Measurements from ENCODE around the gene FAM169A. TPM values are rescaled to one million over a fixed set of nuclear protein-coding genes. Genes with fewer than 3 reads are reported as not detected.
"Not testable (repeated sequence)": the region's sequence is repeated elsewhere in the genome, so short reads cannot be mapped to it uniquely, and the experiment has no call there.

FAM169A gene
- total RNA-seq, 2 donors from 2014 or later = 1.1 to 2.2 TPM

GRCh38 chr5:74873525-74874249, 7.5 kb upstream of the FAM169A start:
- Histone ChIP-seq H3K27me3 (replicated peaks; ENCODE audit: insufficient read depth) (no peaks in the 10 kb centered on the region), H3K4me3 (no peak overlapping the region), H3K36me3 (no peaks in the 10 kb centered on the region), H3K27ac (no peak overlapping the region), H3K9me3 (no peaks in the 10 kb centered on the region), H3K4me1 (ENCODE audit: control insufficient read depth in 1 of 2, low read depth in 2 of 2) (no peaks in the 10 kb centered on the region)
- TF ChIP-seq CTCF (IDR thresholded peaks at IDR 0.05) = no peak
- ATAC-seq (ENCODE audit: insufficient number of reproducible peaks, low FRiP score, low read depth) (no peak), DNase-seq (ENCODE audit: low spot score) (no peak)

GRCh38 chr5:74870299-74871067, 4.3 kb upstream of the FAM169A start:
- Histone ChIP-seq H3K9me3 (no peaks in the 10 kb centered on the region), H3K27ac (no peak overlapping the region), H3K4me1 (ENCODE audit: control insufficient read depth in 1 of 2, low read depth in 2 of 2) (peaks cover 0 to 2% of the 10 kb centered on the region in 2 donors), H3K36me3 (no peaks in the 10 kb centered on the region), H3K4me3 (no peak overlapping the region), H3K27me3 (replicated peaks; ENCODE audit: insufficient read depth) (no peaks in the 10 kb centered on the region)
- no peak for TF ChIP-seq CTCF (IDR thresholded peaks at IDR 0.05)
- no peak for ATAC-seq (ENCODE audit: insufficient number of reproducible peaks, low FRiP score, low read depth)
- no peak for DNase-seq (ENCODE audit: low spot score)

- DNase-seq (ENCODE audit: low spot score); H3K4me1 ChIP-seq (ENCODE audit: control insufficient read depth in 1 of 2, low read depth in 2 of 2); H3K27ac ChIP-seq; ATAC-seq (ENCODE audit: insufficient number of reproducible peaks, low FRiP score, low read depth); H3K27me3 ChIP-seq (replicated peaks; ENCODE audit: insufficient read depth); H3K9me3 ChIP-seq; H3K4me3 ChIP-seq; H3K36me3 ChIP-seq: not testable (repeated sequence)
These were observed 3.2 kb upstream of the FAM169A start for GRCh38 chr5:74869414-74869813.

- DNase-seq (ENCODE audit: low spot score) = no peak
- Histone ChIP-seq H3K27me3 (replicated peaks; ENCODE audit: insufficient read depth) (no peaks in the 10 kb centered on the region), H3K27ac (no peak overlapping the region), H3K4me1 (ENCODE audit: control insufficient read depth in 1 of 2, low read depth in 2 of 2) (peaks cover 0 to 4% of the 10 kb centered on the region in 2 donors), H3K36me3 (no peaks in the 10 kb centered on the region), H3K4me3 (peak overlapping the region; percentile 75), H3K9me3 (no peaks in the 10 kb centered on the region)
- no peak for TF ChIP-seq CTCF (IDR thresholded peaks at IDR 0.05)
- no peak for ATAC-seq (ENCODE audit: insufficient number of reproducible peaks, low FRiP score, low read depth)
These were observed 492 bp upstream of the FAM169A start for GRCh38 chr5:74866596-74867162.

GRCh38 chr5:74865256-74865803, 857 bp downstream of the FAM169A start:
- ATAC-seq (ENCODE audit: insufficient number of reproducible peaks, low FRiP score, low read depth) = no peak
- Histone ChIP-seq H3K4me3 (peak overlapping the region; percentile 75), H3K9me3 (no peaks in the 10 kb centered on the region), H3K27ac (no peak overlapping the region), H3K4me1 (ENCODE audit: control insufficient read depth in 1 of 2, low read depth in 2 of 2) (peaks cover 0 to 4% of the 10 kb centered on the region in 2 donors), H3K36me3 (no peaks in the 10 kb centered on the region), H3K27me3 (replicated peaks; ENCODE audit: insufficient read depth) (no peaks in the 10 kb centered on the region)
- DNase-seq (ENCODE audit: low spot score) = no peak
- no peak for TF ChIP-seq CTCF (IDR thresholded peaks at IDR 0.05)
